ENCODE measurements around the gene TRMT1L.

Gene TRMT1L

GRCh38 chr1:185108321-185108720 is 48.4 kb downstream of the TRMT1L start:
- Histone ChIP-seq H3K4me2 (ENCODE audit: insufficient read depth, low read length, poor library complexity, severe bottlenecking) (no peak overlapping the region), H2BK12ac (ENCODE audit: low read length) (no peak overlapping the region), H3K14ac (ENCODE audit: low read length) (no peak overlapping the region), H3K9me3 (replicated peaks in 1 of 2; ENCODE audit: control insufficient read depth in 2 of 2, insufficient read depth in 1 of 2, low read depth in 1 of 2, low read length in 2 of 2) (peaks cover 0 to 4% of the 10 kb centered on the region in 2 donors), H4K8ac (ENCODE audit: low read depth, low read length) (no peak overlapping the region), H3K79me1 (ENCODE audit: low read depth, low read length) (no peaks in the 10 kb centered on the region), H2BK5ac (ENCODE audit: low read length) (no peak overlapping the region), H2BK15ac (ENCODE audit: low read length) (no peak overlapping the region), H4K91ac (ENCODE audit: low read depth, low read length, poor library complexity) (no peak overlapping the region), H3K4me3 (ENCODE audit: low read length in 2 of 2) (no peak overlapping the region), H3K27me3 (ENCODE audit: control insufficient read depth in 3 of 3, insufficient read depth in 3 of 3, low read depth in 1 of 3, low read length in 3 of 3) (no peaks in the 10 kb centered on the region), H2BK120ac (ENCODE audit: low read depth, low read length) (no peak overlapping the region), H3K27ac (replicated peaks; ENCODE audit: low read length) (no peak overlapping the region), H3K4me1 (ENCODE audit: control insufficient read depth in 2 of 2, insufficient read depth in 1 of 2, low read depth in 1 of 2, low read length in 2 of 2) (no peaks in the 10 kb centered on the region), H2AK5ac (ENCODE audit: low read depth, low read length) (no peak overlapping the region), H3K9ac (ENCODE audit: low read depth, low read length, poor library complexity) (no peak overlapping the region), H3K23ac (ENCODE audit: low read depth, low read length, poor library complexity) (no peak overlapping the region), H3K4ac (ENCODE audit: low read length) (no peak overlapping the region), H2AFZ (ENCODE audit: low read length) (no peak overlapping the region), H3K36me3 (replicated peaks in 1 of 2; ENCODE audit: control insufficient read depth in 2 of 2, insufficient read depth in 2 of 2, low read length in 2 of 2) (peaks cover 0 to 14% of the 10 kb centered on the region in 2 donors), H3K18ac (ENCODE audit: low read length) (no peak overlapping the region)
- DNase-seq (ENCODE audit: low spot score) = no peak

GRCh38 chr1:185105121-185105520 is 51.6 kb downstream of the TRMT1L start:
- Histone ChIP-seq H3K27ac (replicated peaks; ENCODE audit: low read length) (no peak overlapping the region), H2AFZ (ENCODE audit: low read length) (no peak overlapping the region), H2BK120ac (ENCODE audit: low read depth, low read length) (no peak overlapping the region), H3K18ac (ENCODE audit: low read length) (no peak overlapping the region), H4K8ac (ENCODE audit: low read depth, low read length) (no peak overlapping the region), H3K23ac (ENCODE audit: low read depth, low read length, poor library complexity) (no peak overlapping the region), H3K27me3 (ENCODE audit: control insufficient read depth in 3 of 3, insufficient read depth in 3 of 3, low read depth in 1 of 3, low read length in 3 of 3) (no peaks in the 10 kb centered on the region), H3K4me3 (ENCODE audit: low read length in 2 of 2) (no peak overlapping the region), H2BK15ac (ENCODE audit: low read length) (no peak overlapping the region), H3K4ac (ENCODE audit: low read length) (no peak overlapping the region), H2BK12ac (ENCODE audit: low read length) (no peak overlapping the region), H3K4me2 (ENCODE audit: insufficient read depth, low read length, poor library complexity, severe bottlenecking) (no peak overlapping the region), H3K9me3 (replicated peaks in 1 of 2; ENCODE audit: control insufficient read depth in 2 of 2, insufficient read depth in 1 of 2, low read depth in 1 of 2, low read length in 2 of 2) (peaks cover 0 to 4% of the 10 kb centered on the region in 2 donors), H3K14ac (ENCODE audit: low read length) (no peak overlapping the region), H3K36me3 (replicated peaks in 1 of 2; ENCODE audit: control insufficient read depth in 2 of 2, insufficient read depth in 2 of 2, low read length in 2 of 2) (peaks cover 0 to 45% of the 10 kb centered on the region in 2 donors), H4K91ac (ENCODE audit: low read depth, low read length, poor library complexity) (no peak overlapping the region), H3K79me1 (ENCODE audit: low read depth, low read length) (no peaks in the 10 kb centered on the region), H3K9ac (ENCODE audit: low read depth, low read length, poor library complexity) (no peak overlapping the region), H2BK5ac (ENCODE audit: low read length) (no peak overlapping the region), H2AK5ac (ENCODE audit: low read depth, low read length) (no peak overlapping the region), H3K4me1 (ENCODE audit: control insufficient read depth in 2 of 2, insufficient read depth in 1 of 2, low read depth in 1 of 2, low read length in 2 of 2) (no peaks in the 10 kb centered on the region)
- no peak for DNase-seq (ENCODE audit: low spot score)
- WGBS, 2 donors (ENCODE audit: extremely low coverage in 2 of 2, insufficient read length in 2 of 2, insufficient replicate concordance in 1 of 2) = no CpG with 5 or more reads among the region's 3 CpGs

DNA sequence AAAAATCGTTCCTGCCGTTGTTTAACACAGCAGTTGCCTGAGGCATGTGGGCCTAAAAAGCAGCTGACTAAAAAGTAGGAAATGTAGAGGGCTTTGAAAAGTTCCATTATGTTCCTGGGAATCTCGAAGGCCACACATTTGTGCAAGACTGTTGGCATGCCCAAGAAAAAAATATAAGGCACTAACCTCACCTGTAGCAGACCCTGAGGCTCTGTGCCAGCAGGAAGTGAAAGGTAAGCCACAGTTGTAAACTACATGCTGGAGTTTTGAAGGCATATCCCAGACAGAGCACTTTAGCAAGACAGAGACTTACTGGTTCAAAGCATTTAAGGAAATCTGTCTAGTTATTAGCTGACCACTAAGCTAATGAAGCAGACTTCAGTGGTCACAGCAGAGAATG is 52.7 kb downstream of the TRMT1L start:
- Histone ChIP-seq H3K27ac (replicated peaks; ENCODE audit: low read length) (no peak overlapping the region), H2BK5ac (ENCODE audit: low read length) (no peak overlapping the region), H2BK15ac (ENCODE audit: low read length) (no peak overlapping the region), H3K14ac (ENCODE audit: low read length) (no peak overlapping the region), H3K4me2 (ENCODE audit: insufficient read depth, low read length, poor library complexity, severe bottlenecking) (no peak overlapping the region), H3K36me3 (replicated peaks in 1 of 2; ENCODE audit: control insufficient read depth in 2 of 2, insufficient read depth in 2 of 2, low read length in 2 of 2) (peaks cover 0 to 55% of the 10 kb centered on the region in 2 donors), H2AK5ac (ENCODE audit: low read depth, low read length) (no peak overlapping the region), H3K4me3 (ENCODE audit: low read length in 2 of 2) (no peak overlapping the region), H2AFZ (ENCODE audit: low read length) (no peak overlapping the region), H4K8ac (ENCODE audit: low read depth, low read length) (no peak overlapping the region), H3K9me3 (replicated peaks in 1 of 2; ENCODE audit: control insufficient read depth in 2 of 2, insufficient read depth in 1 of 2, low read depth in 1 of 2, low read length in 2 of 2) (peaks cover 0 to 4% of the 10 kb centered on the region in 2 donors), H3K27me3 (ENCODE audit: control insufficient read depth in 3 of 3, insufficient read depth in 3 of 3, low read depth in 1 of 3, low read length in 3 of 3) (no peaks in the 10 kb centered on the region), H3K79me1 (ENCODE audit: low read depth, low read length) (no peaks in the 10 kb centered on the region), H4K91ac (ENCODE audit: low read depth, low read length, poor library complexity) (no peak overlapping the region), H3K9ac (ENCODE audit: low read depth, low read length, poor library complexity) (no peak overlapping the region), H3K18ac (ENCODE audit: low read length) (no peak overlapping the region), H3K4ac (ENCODE audit: low read length) (no peak overlapping the region), H3K4me1 (ENCODE audit: control insufficient read depth in 2 of 2, insufficient read depth in 1 of 2, low read depth in 1 of 2, low read length in 2 of 2) (no peaks in the 10 kb centered on the region), H2BK120ac (ENCODE audit: low read depth, low read length) (no peak overlapping the region), H2BK12ac (ENCODE audit: low read length) (no peak overlapping the region), H3K23ac (ENCODE audit: low read depth, low read length, poor library complexity) (no peak overlapping the region)
- DNase-seq (ENCODE audit: low spot score) = no peak
- no CpG with 5 or more reads among the region's 3 CpGs for WGBS, 2 donors (ENCODE audit: extremely low coverage in 2 of 2, insufficient read length in 2 of 2, insufficient replicate concordance in 1 of 2)

- H4K8ac ChIP-seq (ENCODE audit: low read depth, low read length) = no peak overlapping the region
- H2BK120ac ChIP-seq (ENCODE audit: low read depth, low read length) = no peak overlapping the region
- H3K23ac ChIP-seq (ENCODE audit: low read depth, low read length, poor library complexity) = no peak overlapping the region
- H3K14ac ChIP-seq (ENCODE audit: low read length) = no peak overlapping the region
- H3K4me1 ChIP-seq (ENCODE audit: control insufficient read depth in 2 of 2, insufficient read depth in 1 of 2, low read depth in 1 of 2, low read length in 2 of 2) = no peaks in the 10 kb centered on the region
- H3K27me3 ChIP-seq (ENCODE audit: control insufficient read depth in 3 of 3, insufficient read depth in 3 of 3, low read depth in 1 of 3, low read length in 3 of 3) = no peaks in the 10 kb centered on the region
- no peaks in the 10 kb centered on the region for H3K9me3 ChIP-seq (replicated peaks in 1 of 2; ENCODE audit: control insufficient read depth in 2 of 2, insufficient read depth in 1 of 2, low read depth in 1 of 2, low read length in 2 of 2)
- H2AK5ac ChIP-seq (ENCODE audit: low read depth, low read length) = no peak overlapping the region
- H3K9ac ChIP-seq (ENCODE audit: low read depth, low read length, poor library complexity) = no peak overlapping the region
- no peak overlapping the region for H2BK15ac ChIP-seq (ENCODE audit: low read length)
- WGBS, 2 donors (ENCODE audit: extremely low coverage in 2 of 2, insufficient read length in 2 of 2, insufficient replicate concordance in 1 of 2) = no CpG with 5 or more reads among the region's 2 CpGs
- no peak overlapping the region for H4K91ac ChIP-seq (ENCODE audit: low read depth, low read length, poor library complexity)
- DNase-seq (ENCODE audit: low spot score) = no peak
- no peak overlapping the region for H2AFZ ChIP-seq (ENCODE audit: low read length)
- no peak overlapping the region for H2BK5ac ChIP-seq (ENCODE audit: low read length)
- H3K18ac ChIP-seq (ENCODE audit: low read length) = no peak overlapping the region
- H3K36me3 ChIP-seq (replicated peaks in 1 of 2; ENCODE audit: control insufficient read depth in 2 of 2, insufficient read depth in 2 of 2, low read length in 2 of 2) = peaks cover 9 to 95% of the 10 kb centered on the region in 2 donors
- no peak overlapping the region for H2BK12ac ChIP-seq (ENCODE audit: low read length)
- H3K27ac ChIP-seq (replicated peaks; ENCODE audit: low read length) = no peak overlapping the region
- H3K4me3 ChIP-seq (ENCODE audit: low read length in 2 of 2) = no peak overlapping the region
- H3K79me1 ChIP-seq (ENCODE audit: low read depth, low read length) = peaks cover 1% of the 10 kb centered on the region
- H3K4me2 ChIP-seq (ENCODE audit: insufficient read depth, low read length, poor library complexity, severe bottlenecking) = no peak overlapping the region
- H3K4ac ChIP-seq (ENCODE audit: low read length) = no peak overlapping the region
These were observed 60.2 kb downstream of the TRMT1L start for GRCh38 chr1:185096531-185096930.
